Measurements from ENCODE around the gene SMIM36. TPM values are rescaled to one million over a fixed set of nuclear protein-coding genes. Genes with fewer than 3 reads are reported as not detected.
"Not testable (repeated sequence)": the region's sequence is repeated elsewhere in the genome, so short reads cannot be mapped to it uniquely, and the experiment has no call there.

The SMIM36 gene
- total RNA-seq, 1 donor from 2014 or later, result not detected

GRCh38 chr17:55411463-55411855 lies 99.8 kb downstream of the SMIM36 start:
- peaks cover 2% of the 10 kb centered on the region for H3K4me1 Mint-ChIP-seq (ENCODE audit: low read depth)
- peaks cover 8% of the 10 kb centered on the region for H3K36me3 Mint-ChIP-seq (ENCODE audit: low read depth)
- H3K4me3 Mint-ChIP-seq (ENCODE audit: unreplicated experiment), result no peak overlapping the region
- TF ChIP-seq CTCF (IDR thresholded peaks at IDR 0.05), result no peak
- no peak for DNase-seq (ENCODE audit: low spot score)
- H3K27ac Mint-ChIP-seq (ENCODE audit: unreplicated experiment), result no peak overlapping the region
- H3K27me3 Mint-ChIP-seq (ENCODE audit: low read depth), result no peaks in the 10 kb centered on the region
- no peaks in the 10 kb centered on the region for H3K9me3 Mint-ChIP-seq (ENCODE audit: low read depth)

- DNase-seq (ENCODE audit: low spot score), result no peak
Observed at GRCh38 chr17:55410722-55411462, 100.4 kb downstream of the SMIM36 start.

GRCh38 chr17:55409030-55409800 lies 102.0 kb downstream of the SMIM36 start:
- Mint-ChIP-seq H3K36me3 (ENCODE audit: low read depth) (peaks cover 9% of the 10 kb centered on the region), H3K4me1 (ENCODE audit: low read depth) (peaks cover 2% of the 10 kb centered on the region), H3K27ac (ENCODE audit: unreplicated experiment) (no peak overlapping the region), H3K4me3 (ENCODE audit: unreplicated experiment) (no peak overlapping the region), H3K9me3 (ENCODE audit: low read depth) (no peaks in the 10 kb centered on the region), H3K27me3 (ENCODE audit: low read depth) (no peaks in the 10 kb centered on the region)
- DNase-seq (ENCODE audit: low spot score), result no peak
- no peak for TF ChIP-seq CTCF (IDR thresholded peaks at IDR 0.05)

More at GRCh38 chr17:55410722-55411462, 100.4 kb downstream of the SMIM36 start:
- H3K9me3 Mint-ChIP-seq (ENCODE audit: low read depth), result no peaks in the 10 kb centered on the region
- no peak overlapping the region for H3K4me3 Mint-ChIP-seq (ENCODE audit: unreplicated experiment)
- no peaks in the 10 kb centered on the region for H3K27me3 Mint-ChIP-seq (ENCODE audit: low read depth)
- H3K27ac Mint-ChIP-seq (ENCODE audit: unreplicated experiment), result peak overlapping the region; percentile 65
- H3K36me3 Mint-ChIP-seq (ENCODE audit: low read depth), result peaks cover 8% of the 10 kb centered on the region
- peaks cover 2% of the 10 kb centered on the region for H3K4me1 Mint-ChIP-seq (ENCODE audit: low read depth)
- no peak for TF ChIP-seq CTCF (IDR thresholded peaks at IDR 0.05)

GRCh38 chr17:55407641-55408566 lies 103.3 kb downstream of the SMIM36 start:
- Mint-ChIP-seq H3K4me3 (ENCODE audit: unreplicated experiment) (no peak overlapping the region), H3K27ac (ENCODE audit: unreplicated experiment) (no peak overlapping the region), H3K4me1 (ENCODE audit: low read depth) (peaks cover 2% of the 10 kb centered on the region), H3K36me3 (ENCODE audit: low read depth) (peaks cover 12% of the 10 kb centered on the region), H3K27me3 (ENCODE audit: low read depth) (no peaks in the 10 kb centered on the region), H3K9me3 (ENCODE audit: low read depth) (no peaks in the 10 kb centered on the region)
- TF ChIP-seq CTCF (IDR thresholded peaks at IDR 0.05), result no peak
- no peak for DNase-seq (ENCODE audit: low spot score)

GRCh38 chr17:55405600-55405999 lies 105.7 kb downstream of the SMIM36 start:
- Mint-ChIP-seq H3K4me1 (ENCODE audit: low read depth) (peaks cover 2% of the 10 kb centered on the region), H3K27me3 (ENCODE audit: low read depth) (no peaks in the 10 kb centered on the region)

GRCh38 chr17:55404197-55404596 lies 107.1 kb downstream of the SMIM36 start:
- H3K27ac Mint-ChIP-seq (ENCODE audit: unreplicated experiment); H3K9me3 Mint-ChIP-seq (ENCODE audit: low read depth); H3K36me3 Mint-ChIP-seq (ENCODE audit: low read depth); H3K4me3 Mint-ChIP-seq (ENCODE audit: unreplicated experiment); DNase-seq (ENCODE audit: low spot score); H3K27me3 Mint-ChIP-seq (ENCODE audit: low read depth); H3K4me1 Mint-ChIP-seq (ENCODE audit: low read depth): not testable (repeated sequence)

More at GRCh38 chr17:55405600-55405999, 105.7 kb downstream of the SMIM36 start:
- TF ChIP-seq CTCF (IDR thresholded peaks at IDR 0.05), result no peak
- DNase-seq (ENCODE audit: low spot score), result no peak
- no peak overlapping the region for H3K4me3 Mint-ChIP-seq (ENCODE audit: unreplicated experiment)
- peaks cover 12% of the 10 kb centered on the region for H3K36me3 Mint-ChIP-seq (ENCODE audit: low read depth)
- H3K27ac Mint-ChIP-seq (ENCODE audit: unreplicated experiment), result no peak overlapping the region
- no peaks in the 10 kb centered on the region for H3K9me3 Mint-ChIP-seq (ENCODE audit: low read depth)
